CD4-positive, alpha-beta T cell treated with Interleukin-6 at 100 ng/mL for 8 hours (primary cell): Measurements from ENCODE around the gene KCNH5.

Source experiments
- DNase-seq: peaks from one replicate; pipeline ENCODE4 v3.0.0-alpha.2; 2020; ENCODE audit warnings: mixed read lengths, low spot score

The KCNH5 gene

DNA sequence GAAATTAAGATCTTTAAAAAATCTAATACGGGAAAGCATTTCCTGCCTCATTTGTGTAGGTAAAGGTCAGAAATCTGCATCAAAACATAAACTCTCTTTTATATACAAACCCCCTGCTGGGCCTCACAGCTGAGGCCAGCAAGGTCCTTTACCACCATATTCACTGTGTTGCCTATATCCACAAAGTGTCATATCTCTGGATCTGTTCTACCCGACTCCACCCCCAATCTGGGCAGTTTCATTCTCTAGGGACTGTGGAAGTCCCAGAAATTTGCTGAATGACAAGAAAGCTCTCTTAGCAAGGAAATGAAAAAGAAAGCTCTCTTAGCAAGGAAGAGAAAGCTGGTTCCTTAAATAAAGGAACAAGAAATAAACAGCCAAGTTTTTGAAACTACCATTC is 301.7 kb downstream of the KCNH5 start:
- DNase-seq, result no peak

DNA sequence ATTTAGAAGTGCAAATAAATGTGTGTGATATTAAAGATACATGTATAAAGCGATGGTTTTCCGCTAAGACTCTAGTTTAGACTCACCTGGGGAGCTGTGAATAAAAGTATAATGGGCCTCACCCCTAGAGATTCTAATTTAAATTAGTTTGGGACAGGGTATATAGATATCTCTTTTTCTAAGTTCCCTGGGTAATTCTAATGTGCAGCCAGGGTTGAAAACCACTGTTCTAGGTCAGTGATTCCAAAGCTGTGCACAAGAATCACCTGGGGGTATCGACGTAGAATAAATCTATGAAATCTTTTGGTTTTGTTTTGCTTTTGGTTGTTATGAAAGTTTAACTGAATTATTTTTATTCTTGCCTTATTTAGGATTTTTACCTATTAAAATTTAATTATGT is 302.1 kb downstream of the KCNH5 start:
- DNase-seq, result no peak

DNA sequence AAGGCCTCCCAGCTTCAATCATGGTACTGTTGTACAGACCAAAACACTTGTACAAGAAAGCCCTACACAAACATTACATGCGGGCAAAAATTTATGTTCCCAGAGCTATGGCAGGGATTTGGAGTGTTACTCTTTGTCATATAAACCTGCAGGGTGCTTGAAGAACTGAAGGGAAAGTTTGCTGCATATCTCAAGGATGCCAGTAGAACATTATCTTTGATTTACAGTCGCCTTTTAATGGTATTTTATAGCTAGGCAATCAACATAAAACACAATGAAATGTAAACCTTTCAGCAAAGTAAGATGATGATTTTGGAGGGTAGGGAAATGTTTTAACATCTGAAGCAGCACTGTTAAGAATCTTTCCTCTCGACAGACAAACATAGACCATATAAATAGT is 305.6 kb downstream of the KCNH5 start:
- DNase-seq, result no peak

DNA sequence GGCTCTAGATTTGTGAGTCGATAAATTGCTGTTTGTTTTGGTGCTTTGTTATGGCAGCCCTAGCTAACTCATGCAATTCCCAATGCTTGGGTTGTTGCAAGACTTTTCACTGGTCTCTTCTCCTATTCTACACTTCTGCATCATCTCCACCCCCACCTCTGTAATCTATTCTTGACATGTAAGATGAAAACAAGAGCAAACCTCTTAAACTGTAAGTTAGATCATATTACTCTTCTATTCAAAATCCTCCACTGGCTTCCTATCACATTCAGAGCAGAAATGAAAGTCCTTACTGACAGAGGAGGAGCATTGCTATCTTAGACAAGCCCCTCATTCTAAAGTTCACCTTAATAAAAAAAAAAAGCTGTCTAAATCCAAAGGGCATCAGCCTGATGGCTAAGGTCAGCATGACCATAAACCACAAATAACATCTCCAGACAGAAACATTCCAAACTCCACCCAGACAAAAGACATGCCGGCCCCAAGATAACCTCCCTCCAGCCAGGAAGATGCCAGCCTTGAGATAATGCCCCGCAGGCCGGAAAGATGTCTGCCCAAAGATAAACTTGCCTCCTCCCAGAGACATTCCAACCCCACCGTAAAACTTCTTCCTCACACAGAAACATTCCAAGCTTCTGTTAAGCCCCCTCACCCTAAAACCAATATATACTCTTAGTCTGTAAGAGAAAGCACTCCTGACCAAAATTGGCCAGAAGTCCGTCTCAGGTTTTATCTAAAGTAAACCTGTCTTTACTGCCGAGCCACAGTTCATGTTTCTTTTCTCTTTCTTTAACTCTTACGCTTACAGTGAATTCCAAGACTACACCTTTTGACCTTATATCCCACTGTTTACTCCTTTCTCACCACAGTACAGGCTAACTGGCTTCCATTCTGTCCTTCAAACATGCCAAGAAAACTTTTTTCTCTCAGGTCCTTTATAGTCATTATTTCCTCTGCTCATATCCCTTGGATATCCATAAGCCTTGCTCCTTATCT is 308.9 kb downstream of the KCNH5 start:
- DNase-seq, result no peak

DNA sequence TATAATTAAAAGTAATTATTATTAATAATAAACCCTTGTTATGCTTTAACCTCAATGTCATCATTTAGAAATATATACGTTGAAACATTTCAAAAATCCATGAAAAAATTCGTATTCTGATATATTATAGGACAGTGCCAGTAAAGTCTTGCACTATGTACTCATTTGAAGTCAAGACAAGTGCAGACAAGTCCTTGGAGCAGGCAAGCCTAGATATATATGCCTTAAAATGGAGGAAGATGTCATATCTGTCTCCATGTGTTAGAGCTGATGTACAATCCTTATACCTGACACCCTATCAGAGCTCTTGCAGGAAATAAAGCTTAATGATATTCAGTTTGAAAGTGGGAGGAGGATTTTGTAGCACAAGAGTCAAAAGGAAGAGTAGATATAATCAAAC is 310.4 kb downstream of the KCNH5 start:
- DNase-seq, result no peak

DNA sequence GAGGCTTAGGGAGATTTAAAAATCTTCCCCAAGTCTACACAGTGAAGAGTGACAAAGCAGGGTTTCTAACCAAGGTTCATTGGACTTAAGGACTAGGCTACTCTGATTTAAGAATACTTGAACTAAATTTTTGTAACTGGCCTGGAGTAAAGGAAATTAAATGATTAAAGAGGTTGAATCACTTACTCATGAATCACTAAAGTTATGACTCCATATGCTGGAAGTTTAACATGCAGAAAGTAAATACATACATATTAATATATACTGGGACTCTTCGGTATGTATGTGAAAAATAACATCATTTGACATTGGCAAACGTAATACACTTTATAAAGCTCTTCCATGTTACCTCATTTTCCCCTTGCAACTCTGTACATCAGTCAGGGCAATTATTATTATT is 322.9 kb downstream of the KCNH5 start:
- no peak for DNase-seq

DNA sequence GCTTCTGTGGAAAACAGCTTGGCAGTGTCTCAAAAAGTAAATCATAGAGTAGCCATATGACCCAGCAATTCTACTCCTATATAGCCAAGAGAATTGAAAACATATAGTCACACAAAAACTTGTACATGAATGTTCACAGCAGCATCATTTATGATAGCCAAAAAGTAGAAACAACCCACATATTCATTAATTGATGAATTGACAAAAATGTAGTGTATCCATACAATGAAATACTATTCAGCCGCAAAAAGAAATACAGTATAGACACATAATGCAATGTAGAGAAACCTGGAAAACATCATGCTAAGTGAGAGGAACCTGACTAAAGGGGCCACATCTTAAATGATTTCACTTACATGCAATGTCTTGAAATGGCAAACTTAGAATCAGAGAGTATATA is 326.6 kb downstream of the KCNH5 start:
- DNase-seq, result no peak

DNA sequence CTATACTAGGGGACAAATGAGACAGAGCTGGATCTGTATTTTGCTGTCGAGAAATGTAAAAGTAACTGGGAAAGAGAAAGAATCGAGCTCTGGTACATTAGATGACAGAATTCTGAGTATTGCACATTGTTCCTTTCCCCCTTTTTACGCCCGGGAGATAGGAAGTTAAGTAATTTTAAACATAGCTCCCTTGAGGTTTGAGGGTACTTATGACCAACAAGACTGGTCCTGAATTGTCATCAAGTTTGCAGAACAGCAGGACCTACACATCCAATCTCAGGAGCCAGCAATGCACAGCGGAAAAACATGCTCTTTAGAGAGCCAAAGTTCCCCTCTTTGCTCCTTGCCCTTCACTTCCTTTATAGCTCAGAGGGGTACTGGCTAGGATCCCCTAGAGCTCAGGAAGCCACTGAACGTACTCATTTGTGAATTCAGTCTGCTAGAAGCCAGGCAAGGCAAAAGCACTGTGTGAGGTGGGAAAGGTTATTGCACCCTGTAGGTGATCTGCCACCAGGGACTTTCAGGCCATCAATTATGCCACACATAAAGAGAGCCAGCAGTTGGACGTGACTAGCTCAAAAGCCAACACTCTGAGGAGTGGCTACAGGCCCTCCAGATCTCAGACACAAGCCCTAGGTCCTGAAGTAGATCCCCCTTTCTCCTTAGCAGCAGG is 333.8 kb downstream of the KCNH5 start:
- DNase-seq, result no peak

DNA sequence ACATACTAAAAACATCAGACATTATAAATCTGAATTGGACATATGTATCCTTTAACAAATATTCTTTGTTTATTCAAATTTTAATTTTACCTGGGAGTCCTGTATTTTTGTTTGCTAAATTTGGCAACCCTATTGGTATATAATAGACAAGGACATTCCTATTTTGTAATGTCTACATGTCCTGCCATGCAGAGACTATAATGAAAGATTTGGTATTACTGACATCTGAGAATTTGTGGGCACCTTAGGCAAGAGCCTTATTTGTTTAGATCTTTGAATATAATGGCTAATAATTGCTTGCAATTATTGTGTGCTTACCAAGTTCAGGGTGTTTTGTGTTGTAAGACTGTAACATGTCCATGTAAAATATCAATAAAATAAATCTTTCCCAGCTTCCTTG is 334.4 kb downstream of the KCNH5 start:
- DNase-seq, result no peak

DNA sequence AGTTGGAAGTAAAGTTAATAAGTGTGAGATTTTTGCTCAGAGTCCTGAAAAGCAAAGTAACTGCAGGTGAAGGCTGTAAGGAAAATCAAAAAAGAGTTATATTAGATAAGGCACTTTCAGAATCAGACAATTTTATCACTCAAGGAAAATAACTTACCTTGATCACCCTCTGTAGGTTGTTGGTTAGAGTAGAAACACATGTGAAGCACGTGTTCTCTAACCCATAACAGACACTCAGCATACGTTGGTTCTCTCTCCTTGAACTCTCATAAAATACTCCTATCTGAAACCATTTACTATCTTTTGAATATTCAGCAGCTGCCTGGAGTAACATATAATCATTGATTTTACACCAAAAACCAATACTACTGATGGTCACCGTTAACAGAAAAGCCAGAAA is 335.5 kb downstream of the KCNH5 start:
- no peak for DNase-seq

DNA sequence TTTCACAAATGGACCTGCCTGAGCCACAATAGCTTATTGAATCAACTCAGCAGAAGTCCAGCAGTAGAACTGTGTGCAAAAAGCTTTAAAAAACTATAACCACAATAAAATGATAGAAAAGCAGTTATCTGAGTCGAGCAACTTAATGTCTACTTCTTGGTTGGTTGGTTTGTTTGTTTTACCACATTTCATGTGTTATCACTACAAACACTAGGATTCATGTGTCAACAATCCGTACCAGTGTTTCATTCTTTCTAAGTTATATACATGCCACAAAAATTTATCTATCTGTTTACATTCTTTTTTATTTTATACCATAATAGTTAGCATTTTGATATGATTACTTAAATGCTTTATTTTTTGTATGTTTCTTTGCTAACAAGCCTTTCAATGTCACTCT is 339.0 kb downstream of the KCNH5 start:
- DNase-seq, result no peak

DNA sequence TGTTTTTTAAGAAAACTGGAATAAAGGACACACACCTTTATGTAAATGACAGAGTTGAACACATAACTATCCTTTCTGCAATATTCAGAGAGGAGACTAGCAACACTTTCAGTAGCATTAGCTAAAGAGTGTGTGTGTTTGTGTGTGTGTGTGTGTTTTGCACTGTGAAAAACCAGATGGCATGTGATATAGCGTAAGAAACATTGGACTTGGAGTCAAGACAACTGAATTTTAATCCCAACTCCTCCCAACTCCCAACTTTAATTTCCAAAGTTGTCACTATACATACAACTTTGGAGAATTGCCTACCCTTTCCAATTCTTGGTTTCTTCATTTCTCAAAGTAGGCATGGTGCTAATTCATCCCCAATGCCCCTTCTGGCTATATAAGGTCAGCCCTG is 347.8 kb downstream of the KCNH5 start:
- DNase-seq, result no peak

DNA sequence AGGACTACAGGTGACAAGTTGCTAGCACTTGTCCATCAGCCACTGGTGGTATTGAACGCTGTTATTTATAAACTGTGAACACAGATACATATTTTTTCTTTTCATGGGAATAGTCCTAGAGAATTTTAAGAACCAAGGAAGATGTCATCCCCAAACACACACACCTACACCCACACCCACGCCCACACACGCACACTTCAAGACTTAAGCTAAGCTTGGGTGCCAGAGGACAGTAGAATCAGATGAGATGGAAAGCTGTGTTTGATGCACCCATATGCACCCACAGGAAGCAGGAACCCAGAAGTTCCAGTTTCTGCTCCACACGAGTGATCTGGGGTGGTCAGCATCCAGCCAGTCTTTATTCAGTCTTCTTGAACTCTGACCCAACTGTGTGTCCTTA is 348.3 kb downstream of the KCNH5 start:
- no peak for DNase-seq

DNA sequence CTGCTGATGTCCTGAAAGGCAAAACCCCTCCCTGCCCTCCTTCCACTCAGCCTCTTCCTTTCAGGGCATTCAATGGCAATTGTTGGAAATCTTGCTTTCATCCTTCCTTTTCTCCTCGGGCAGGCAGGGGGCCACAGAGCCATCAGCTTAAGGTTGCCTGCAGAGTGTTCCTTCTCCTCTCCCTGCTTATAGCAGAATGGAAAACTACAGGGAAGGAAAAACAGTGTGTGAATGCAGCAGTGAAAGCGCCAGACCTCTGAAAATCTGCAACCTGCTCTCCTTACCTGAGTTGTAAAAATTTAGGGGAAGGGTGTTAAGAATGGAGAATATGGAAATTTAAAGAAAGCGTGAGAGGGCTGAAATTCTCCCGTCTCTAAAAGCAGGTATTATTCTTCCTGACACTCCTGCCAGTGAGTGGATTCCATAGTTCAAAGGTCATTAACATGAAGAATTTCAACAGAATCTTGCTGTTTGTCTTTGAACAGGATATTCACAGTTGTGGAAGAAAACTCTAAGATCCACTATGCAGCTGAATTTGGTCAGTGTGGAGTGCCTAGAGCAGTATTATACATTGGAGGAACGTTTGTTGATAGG is 348.8 kb downstream of the KCNH5 start:
- DNase-seq, result no peak

DNA sequence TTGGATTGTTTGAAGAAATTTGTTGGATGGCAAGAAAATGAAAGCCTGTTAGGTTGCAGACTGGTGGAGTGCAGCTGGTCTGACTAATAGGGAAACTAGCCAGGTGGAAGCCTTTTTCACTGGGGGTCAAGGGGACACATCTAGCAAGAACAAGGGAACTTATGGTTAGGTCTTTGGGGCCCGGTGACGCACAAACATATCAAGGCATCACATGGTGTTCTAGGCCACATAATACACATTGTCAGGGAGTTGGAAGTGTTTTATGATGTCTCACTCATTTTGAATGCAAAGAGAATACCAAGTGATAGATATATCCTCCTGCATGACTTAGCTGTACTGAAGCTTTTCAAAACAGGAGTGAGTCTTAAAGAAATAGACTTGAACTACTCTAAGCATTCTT is 351.2 kb downstream of the KCNH5 start:
- no peak for DNase-seq

DNA sequence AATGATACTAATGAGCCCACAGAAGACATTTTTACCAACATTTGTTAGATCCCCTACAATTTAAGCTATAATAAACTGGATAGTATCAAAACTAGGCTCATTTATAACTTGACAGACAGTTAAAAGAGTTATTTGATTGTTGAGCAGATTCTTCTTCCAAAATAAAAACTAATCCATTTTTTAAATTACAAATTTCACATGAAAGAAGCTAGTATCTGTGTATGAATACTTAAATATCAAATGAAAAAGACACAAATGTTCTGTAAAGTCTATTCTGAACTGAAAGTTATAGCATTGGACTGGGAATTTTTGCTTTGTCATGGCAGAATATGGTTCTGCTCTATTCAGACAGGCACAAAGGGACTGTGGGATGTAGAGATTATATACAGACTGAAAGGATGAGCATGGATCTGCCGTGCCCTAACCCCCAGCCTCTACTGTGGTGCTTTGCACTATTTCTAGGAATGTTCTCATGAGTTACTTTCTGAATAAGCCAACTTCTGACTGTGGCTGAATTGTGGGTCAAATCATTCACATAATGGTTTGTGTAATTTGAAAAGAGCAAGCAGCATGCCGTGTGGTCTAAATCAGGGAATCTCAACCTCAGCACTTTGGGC is 352.7 kb downstream of the KCNH5 start:
- DNase-seq, result no peak

DNA sequence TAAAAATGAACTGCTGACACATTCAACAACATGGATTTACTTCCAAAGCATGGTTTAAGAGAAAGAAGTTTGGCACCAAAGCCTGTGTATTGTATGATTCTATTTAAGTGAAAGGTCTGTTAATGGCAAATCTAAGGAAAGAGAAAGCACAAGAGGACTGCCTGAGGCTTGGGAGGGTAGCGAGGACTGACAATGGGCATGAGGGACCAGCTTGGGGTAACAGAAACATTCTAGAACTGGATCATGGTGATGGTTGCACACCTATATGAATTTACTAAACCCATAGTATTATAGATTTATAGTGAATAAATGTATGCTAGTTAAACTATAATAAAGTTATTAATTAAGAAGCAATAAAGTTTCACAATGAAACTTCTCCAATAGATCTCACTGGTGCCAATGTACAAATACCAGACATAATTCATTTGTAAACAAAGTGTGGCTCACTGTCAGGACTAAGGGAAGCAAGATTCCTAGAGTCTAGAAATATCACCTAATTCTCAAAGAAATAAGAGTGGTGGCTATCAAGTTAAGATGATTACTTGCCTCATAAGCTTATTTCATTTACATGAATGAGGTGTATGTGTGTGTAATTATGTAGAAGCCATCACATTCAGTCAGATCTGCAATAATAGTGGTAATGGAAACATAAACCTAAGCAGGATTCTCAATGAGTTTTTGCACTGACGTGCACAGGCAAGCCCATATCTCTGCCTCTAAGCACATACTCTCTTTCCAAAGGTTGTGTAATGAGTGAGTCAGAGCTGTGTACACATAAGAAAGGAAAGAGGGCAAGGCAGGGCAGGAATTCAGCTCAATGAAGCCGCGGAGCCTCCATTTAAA is 353.4 kb downstream of the KCNH5 start:
- DNase-seq, result no peak

DNA sequence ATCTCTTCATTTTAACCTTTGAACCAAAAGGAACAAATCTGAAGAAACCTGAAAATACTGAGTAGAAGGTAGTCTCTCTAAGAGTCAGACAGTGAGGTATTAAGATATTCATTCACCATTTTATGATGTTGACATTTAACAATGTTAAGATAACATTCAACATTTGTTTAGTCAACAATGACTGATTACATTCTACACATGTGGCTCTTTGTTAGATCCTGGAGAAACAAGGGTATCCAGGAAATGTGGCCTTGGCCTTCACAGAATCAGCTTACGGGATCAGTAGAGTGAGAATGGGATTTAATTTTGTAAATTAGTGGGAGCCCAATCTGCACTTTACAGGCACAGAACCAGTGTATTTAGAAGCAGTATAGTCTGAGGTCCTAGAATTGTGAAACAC is 355.5 kb downstream of the KCNH5 start:
- DNase-seq, result no peak

DNA sequence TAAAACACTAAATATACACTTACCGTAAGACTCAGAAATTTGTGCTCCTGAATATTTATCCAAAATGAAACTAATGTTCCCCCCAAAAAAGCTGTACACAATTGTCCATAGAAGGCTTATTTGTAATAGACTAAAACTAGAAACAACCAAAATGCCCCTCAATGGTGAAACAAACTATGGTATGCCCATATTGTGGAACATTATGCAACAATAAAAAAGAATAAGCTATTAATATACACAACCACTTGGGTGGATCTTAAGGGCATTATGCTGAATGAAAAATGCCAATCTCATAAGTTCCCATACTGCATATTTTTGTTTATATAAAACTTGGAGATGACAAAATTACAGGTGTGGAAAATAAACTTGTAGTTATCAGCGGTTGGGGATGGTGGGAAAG is 357.4 kb downstream of the KCNH5 start:
- no peak for DNase-seq

DNA sequence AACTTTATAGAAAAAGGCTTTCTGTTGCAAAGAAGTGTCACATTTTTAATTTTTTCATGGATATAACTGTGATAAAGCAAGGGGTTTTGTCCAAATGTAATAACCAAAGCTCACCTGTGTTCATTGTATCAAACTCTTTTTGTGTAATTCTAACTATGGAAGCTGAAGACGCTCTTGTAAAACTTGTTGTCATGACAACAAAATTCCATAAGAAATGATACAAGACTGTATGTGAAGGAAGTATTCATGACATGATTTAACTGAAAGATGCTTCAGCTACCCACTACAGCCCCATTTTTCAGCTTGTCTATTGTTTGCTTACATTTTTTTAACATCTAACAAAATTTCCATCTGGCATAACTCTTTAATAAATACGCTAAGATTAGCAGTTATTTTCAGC is 360.9 kb downstream of the KCNH5 start:
- DNase-seq, result no peak

DNA sequence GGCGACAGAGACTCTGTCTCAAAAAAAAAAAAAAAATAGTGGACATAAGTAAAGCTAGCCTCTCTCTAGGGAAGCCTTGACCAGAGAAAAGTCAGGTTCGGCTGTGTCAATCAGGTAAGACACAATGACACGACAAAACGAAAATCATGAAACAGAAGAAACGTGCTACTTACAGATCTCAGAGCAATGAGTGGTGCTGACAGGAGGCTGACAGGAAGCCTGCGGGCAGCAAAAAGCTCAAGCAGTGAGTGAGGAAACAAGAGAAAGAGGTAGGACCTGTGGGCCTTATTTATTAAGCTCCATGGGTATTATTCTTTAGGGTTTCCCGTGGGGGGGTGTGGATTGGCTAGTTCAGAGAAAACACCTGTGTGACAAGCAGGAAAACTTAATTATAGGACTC is 363.1 kb downstream of the KCNH5 start:
- DNase-seq, result no peak
